Prostate gland (tissue), 2 donors: ENCODE data around the gene VASP. TPM values are rescaled to one million over a fixed set of nuclear protein-coding genes. Genes with fewer than 3 reads are reported as not detected.

ENCODE experiments used
- DNase-seq: peaks from one replicate; pipeline ENCODE4 v3.0.0-alpha.2; 2019; ENCODE audit warnings: low spot score
- H3K27ac ChIP-seq, 2 donors: fragments of 200-600 bp; sonication (generic); 2 replicates each; pipeline ENCODE4 v1.5.1; 2017 to 2019
- H3K27me3 ChIP-seq: fragments of 200-600 bp; sonication (generic); replicated peaks from 2 replicates; pipeline ENCODE4 v1.5.1; 2019; ENCODE audit not compliant: insufficient read depth
- H3K36me3 ChIP-seq, 2 donors: fragments of 200-600 bp; sonication (generic); 1 replicate in 1 of 2; 2 replicates in 1 of 2; pipeline versions ENCODE4 v1.5.1 to v1.8.1; 2017 to 2019
- H3K4me1 ChIP-seq: fragments of 200-600 bp; sonication (generic); replicated peaks from 2 replicates; pipeline ENCODE4 v1.5.1; 2019
- H3K4me3 ChIP-seq, 2 donors: fragments of 200-600 bp; sonication (generic); 2 replicates each; pipeline ENCODE4 v1.5.1; 2017 to 2019
- H3K9me3 ChIP-seq: fragments of 200-600 bp; sonication (generic); 2 replicates; pipeline ENCODE4 v1.5.1; 2017
- CTCF ChIP-seq, 4 experiments: fragments of 200-600 bp in 2 of 4; fragments of 450-650 bp in 2 of 4; sonication (generic) in 2 of 4; IDR thresholded peaks; 1 replicate in 3 of 4; 2 replicates in 1 of 4; pipeline ENCODE4 v1.5.1; 2016 to 2019; ENCODE audit warnings: antibody characterized with exemption in 4 of 4, mild to moderate bottlenecking in 2 of 4, moderate library complexity in 2 of 4
- POLR2A ChIP-seq: fragments of 450-650 bp; IDR thresholded peaks from one replicate; pipeline ENCODE4 v1.6.1; 2016; ENCODE audit warnings: antibody characterized with exemption, mild to moderate bottlenecking
- POLR2AphosphoS5 ChIP-seq: sonication (generic); formaldehyde crosslinking; IDR thresholded peaks from one replicate; pipeline ENCODE4 v1.6.1; 2017; ENCODE audit warnings: antibody characterized with exemption
- WGBS: methylation state at CpG from one replicate; pipeline ENCODE4 v1.1.5; 2018; 5-methylcytosine and 5-hydroxymethylcytosine counted together
- intact Hi-C: fragments of 100-400 bp; cut with DNase I; formaldehyde crosslinking; loops from one replicate; pipeline ENCODE4 v1.14.2; 2022
- total RNA-seq, 2 donors: library from RNA; depleted of rRNA; stranded (reverse); fragments of >200 nt; gene quantifications; one replicate each; pipeline ENCODE4 v1.1.0, GENCODE V29; 2016

VASP gene
- total RNA-seq, 2 donors from 2014 or later: 82.7 to 119 TPM

- H3K4me1 ChIP-seq: no peaks in the 10 kb centered on the region
- no peaks in the 10 kb centered on the region for H3K36me3 ChIP-seq
- intact Hi-C loops: no loop called here
- 41% methylated on average over 5 of the region's 5 CpGs for WGBS
- no peak overlapping the region for H3K4me3 ChIP-seq
- H3K27me3 ChIP-seq: no peaks in the 10 kb centered on the region
- H3K9me3 ChIP-seq: no peaks in the 10 kb centered on the region
- no peak overlapping the region for H3K27ac ChIP-seq
- no peak for DNase-seq
- no peak for TF ChIP-seq POLR2A
- TF ChIP-seq POLR2AphosphoS5: no peak
- TF ChIP-seq CTCF (IDR thresholded peaks at IDR 0.05): no peak
Observed at GRCh38 chr19:45477186-45477585, 30.1 kb upstream of the VASP start.

GRCh38 chr19:45477713-45478453, 29.4 kb upstream of the VASP start:
- no peak for DNase-seq
- 3% methylated on average over 12 of the region's 12 CpGs for WGBS
- H3K4me3 ChIP-seq: peak overlapping the region; percentile 40 to 44
- peak overlapping the region; percentile 94 to 95 for H3K27ac ChIP-seq
- no peaks in the 10 kb centered on the region for H3K9me3 ChIP-seq
- no peaks in the 10 kb centered on the region for H3K4me1 ChIP-seq
- TF ChIP-seq POLR2A (no peak), CTCF (IDR thresholded peaks at IDR 0.05) (no peak), POLR2AphosphoS5 (no peak)
- H3K27me3 ChIP-seq: no peaks in the 10 kb centered on the region
- no peaks in the 10 kb centered on the region for H3K36me3 ChIP-seq
- intact Hi-C loops: loop anchor here (1.0 kb wide), 1 partner anchor 39 kb away; no protein-coding TSS in a partner anchor

- peak; percentile 79 for TF ChIP-seq POLR2AphosphoS5
- no peak for TF ChIP-seq POLR2A
- TF ChIP-seq CTCF (IDR thresholded peaks at IDR 0.05): peak; percentile 92 to 99 (median 96)
- H3K4me1 ChIP-seq: no peaks in the 10 kb centered on the region
- H3K4me3 ChIP-seq: peak overlapping the region; percentile 40 to 44
- under 1% methylated on average over 39 of the region's 39 CpGs for WGBS
- intact Hi-C loops: loop anchor here (1.0 kb wide), 1 partner anchor 39 kb away; no protein-coding TSS in a partner anchor
- H3K27ac ChIP-seq: peak overlapping the region; percentile 94 to 95
- H3K27me3 ChIP-seq: no peaks in the 10 kb centered on the region
- H3K36me3 ChIP-seq: no peaks in the 10 kb centered on the region
- DNase-seq: peak; percentile 87
- no peaks in the 10 kb centered on the region for H3K9me3 ChIP-seq
Observed at GRCh38 chr19:45478454-45479238, 28.6 kb upstream of the VASP start.

- intact Hi-C loops: no loop called here
- Histone ChIP-seq H3K9me3 (no peaks in the 10 kb centered on the region), H3K27me3 (no peaks in the 10 kb centered on the region), H3K36me3 (no peaks in the 10 kb centered on the region), H3K27ac (no peak overlapping the region), H3K4me3 (no peak overlapping the region), H3K4me1 (no peaks in the 10 kb centered on the region)
- 90% methylated on average over 5 of the region's 5 CpGs for WGBS
- no peak for DNase-seq
- TF ChIP-seq POLR2A: no peak
- no peak for TF ChIP-seq POLR2AphosphoS5
- no peak for TF ChIP-seq CTCF (IDR thresholded peaks at IDR 0.05)
Observed at GRCh38 chr19:45483033-45483432, 24.2 kb upstream of the VASP start.
